Prostate gland (tissue), 2 donors: ENCODE measurements around the gene BAG3. TPM values are rescaled to one million over a fixed set of nuclear protein-coding genes. Genes with fewer than 3 reads are reported as not detected.
"Not testable (repeated sequence)": the region's sequence is repeated elsewhere in the genome, so short reads cannot be mapped to it uniquely, and the experiment has no call there.

Experiments
- DNase-seq: peaks from one replicate; pipeline ENCODE4 v3.0.0-alpha.2; 2019; ENCODE audit warnings: low spot score
- H3K27ac ChIP-seq, 2 donors: fragments of 200-600 bp; sonication (generic); 2 replicates each; pipeline ENCODE4 v1.5.1; 2017 to 2019
- H3K27me3 ChIP-seq: fragments of 200-600 bp; sonication (generic); replicated peaks from 2 replicates; pipeline ENCODE4 v1.5.1; 2019; ENCODE audit not compliant: insufficient read depth
- H3K36me3 ChIP-seq, 2 donors: fragments of 200-600 bp; sonication (generic); 1 replicate in 1 of 2; 2 replicates in 1 of 2; pipeline versions ENCODE4 v1.5.1 to v1.8.1; 2017 to 2019
- H3K4me1 ChIP-seq: fragments of 200-600 bp; sonication (generic); replicated peaks from 2 replicates; pipeline ENCODE4 v1.5.1; 2019
- H3K4me3 ChIP-seq, 2 donors: fragments of 200-600 bp; sonication (generic); 2 replicates each; pipeline ENCODE4 v1.5.1; 2017 to 2019
- H3K9me3 ChIP-seq: fragments of 200-600 bp; sonication (generic); 2 replicates; pipeline ENCODE4 v1.5.1; 2017
- POLR2A ChIP-seq: fragments of 450-650 bp; IDR thresholded peaks from one replicate; pipeline ENCODE4 v1.6.1; 2016; ENCODE audit warnings: antibody characterized with exemption, mild to moderate bottlenecking
- POLR2AphosphoS5 ChIP-seq: sonication (generic); formaldehyde crosslinking; IDR thresholded peaks from one replicate; pipeline ENCODE4 v1.6.1; 2017; ENCODE audit warnings: antibody characterized with exemption
- WGBS: methylation state at CpG from one replicate; pipeline ENCODE4 v1.1.5; 2018; 5-methylcytosine and 5-hydroxymethylcytosine counted together
- intact Hi-C: fragments of 100-400 bp; cut with DNase I; formaldehyde crosslinking; loops from one replicate; pipeline ENCODE4 v1.14.2; 2022
- total RNA-seq, 2 donors: library from RNA; depleted of rRNA; stranded (reverse); fragments of >200 nt; gene quantifications; one replicate each; pipeline ENCODE4 v1.1.0, GENCODE V29; 2016
- TF ChIP-seq, protein P1 (sequence below), 4 experiments: fragments of 200-600 bp in 2 of 4; fragments of 450-650 bp in 2 of 4; sonication (generic) in 2 of 4; IDR thresholded peaks; 1 replicate in 3 of 4; 2 replicates in 1 of 4; pipeline ENCODE4 v1.5.1; 2016 to 2019; ENCODE audit warnings: antibody characterized with exemption in 4 of 4, mild to moderate bottlenecking in 2 of 4, moderate library complexity in 2 of 4

Gene BAG3
- total RNA-seq, 2 donors from 2014 or later, result 45.4 to 56.4 TPM

DNA sequence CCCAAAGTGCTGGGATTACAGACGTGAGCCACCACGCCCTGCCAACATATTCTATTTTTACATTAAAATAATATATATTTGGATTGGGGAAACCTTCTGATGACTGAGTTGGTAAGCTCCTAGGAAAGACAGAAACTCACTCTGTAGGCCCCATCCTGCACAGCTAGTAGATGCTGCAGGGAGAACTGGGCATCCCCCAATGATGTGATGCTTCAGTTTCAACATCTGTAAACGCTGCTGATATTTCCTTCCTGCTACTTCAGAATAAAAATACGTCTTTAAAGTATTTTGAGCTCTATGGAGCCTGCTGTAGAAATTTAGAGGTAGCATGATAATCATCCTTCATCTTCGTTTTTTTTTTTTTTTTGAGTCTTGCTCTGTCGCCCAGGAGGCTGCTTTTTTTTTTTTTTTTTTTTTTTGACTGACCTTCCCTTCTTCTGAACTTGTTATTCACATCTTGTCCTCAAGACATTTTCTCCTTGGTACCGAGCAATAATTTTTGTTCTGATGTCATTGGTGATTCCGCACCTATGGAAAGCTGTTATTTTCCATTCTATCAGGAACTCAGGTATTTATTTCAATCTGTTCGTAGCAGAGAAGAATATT, 52.8 kb downstream of the BAG3 start:
- Histone ChIP-seq H3K4me1 (no peaks in the 10 kb centered on the region), H3K27ac (no peak overlapping the region), H3K9me3 (no peaks in the 10 kb centered on the region), H3K4me3 (no peak overlapping the region), H3K36me3 (no peaks in the 10 kb centered on the region), H3K27me3 (no peaks in the 10 kb centered on the region)
- intact Hi-C loops, result no loop called here
- DNase-seq, result no peak
- 90% methylated on average over 9 of the region's 9 CpGs for WGBS
- no peak for TF ChIP-seq POLR2AphosphoS5
- no peak for TF ChIP-seq POLR2A
- TF ChIP-seq, protein P1, sequence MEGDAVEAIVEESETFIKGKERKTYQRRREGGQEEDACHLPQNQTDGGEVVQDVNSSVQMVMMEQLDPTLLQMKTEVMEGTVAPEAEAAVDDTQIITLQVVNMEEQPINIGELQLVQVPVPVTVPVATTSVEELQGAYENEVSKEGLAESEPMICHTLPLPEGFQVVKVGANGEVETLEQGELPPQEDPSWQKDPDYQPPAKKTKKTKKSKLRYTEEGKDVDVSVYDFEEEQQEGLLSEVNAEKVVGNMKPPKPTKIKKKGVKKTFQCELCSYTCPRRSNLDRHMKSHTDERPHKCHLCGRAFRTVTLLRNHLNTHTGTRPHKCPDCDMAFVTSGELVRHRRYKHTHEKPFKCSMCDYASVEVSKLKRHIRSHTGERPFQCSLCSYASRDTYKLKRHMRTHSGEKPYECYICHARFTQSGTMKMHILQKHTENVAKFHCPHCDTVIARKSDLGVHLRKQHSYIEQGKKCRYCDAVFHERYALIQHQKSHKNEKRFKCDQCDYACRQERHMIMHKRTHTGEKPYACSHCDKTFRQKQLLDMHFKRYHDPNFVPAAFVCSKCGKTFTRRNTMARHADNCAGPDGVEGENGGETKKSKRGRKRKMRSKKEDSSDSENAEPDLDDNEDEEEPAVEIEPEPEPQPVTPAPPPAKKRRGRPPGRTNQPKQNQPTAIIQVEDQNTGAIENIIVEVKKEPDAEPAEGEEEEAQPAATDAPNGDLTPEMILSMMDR (IDR thresholded peaks at IDR 0.05), result no peak

DNA sequence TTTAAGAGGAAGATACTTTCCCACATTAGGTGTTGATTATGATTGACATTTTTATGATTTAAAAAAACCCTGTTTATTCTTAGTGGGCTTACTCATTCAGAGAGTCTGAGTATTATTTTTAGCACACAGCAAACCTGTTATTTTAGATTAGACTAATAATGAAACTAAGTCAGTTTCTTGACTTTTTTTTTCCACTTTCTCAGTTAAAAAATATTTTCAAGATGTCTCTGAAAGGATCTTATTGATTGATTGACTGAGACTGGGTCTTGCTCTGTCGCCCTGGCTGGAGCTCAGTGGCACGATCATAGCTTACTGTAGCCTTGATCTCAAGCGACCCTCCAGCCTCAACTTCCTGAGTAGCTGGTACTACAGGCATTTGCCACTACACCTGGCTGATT, 54.3 kb downstream of the BAG3 start:
- Histone ChIP-seq H3K9me3 (no peaks in the 10 kb centered on the region), H3K4me1 (no peaks in the 10 kb centered on the region), H3K36me3 (no peaks in the 10 kb centered on the region), H3K27ac (no peak overlapping the region), H3K4me3 (no peak overlapping the region), H3K27me3 (no peaks in the 10 kb centered on the region)
- TF ChIP-seq, protein P1 (IDR thresholded peaks at IDR 0.05), result no peak
- TF ChIP-seq POLR2AphosphoS5 (no peak), POLR2A (no peak)
- intact Hi-C loops, result no loop called here
- 90% methylated on average over 3 of the region's 3 CpGs for WGBS
- DNase-seq, result no peak

DNA sequence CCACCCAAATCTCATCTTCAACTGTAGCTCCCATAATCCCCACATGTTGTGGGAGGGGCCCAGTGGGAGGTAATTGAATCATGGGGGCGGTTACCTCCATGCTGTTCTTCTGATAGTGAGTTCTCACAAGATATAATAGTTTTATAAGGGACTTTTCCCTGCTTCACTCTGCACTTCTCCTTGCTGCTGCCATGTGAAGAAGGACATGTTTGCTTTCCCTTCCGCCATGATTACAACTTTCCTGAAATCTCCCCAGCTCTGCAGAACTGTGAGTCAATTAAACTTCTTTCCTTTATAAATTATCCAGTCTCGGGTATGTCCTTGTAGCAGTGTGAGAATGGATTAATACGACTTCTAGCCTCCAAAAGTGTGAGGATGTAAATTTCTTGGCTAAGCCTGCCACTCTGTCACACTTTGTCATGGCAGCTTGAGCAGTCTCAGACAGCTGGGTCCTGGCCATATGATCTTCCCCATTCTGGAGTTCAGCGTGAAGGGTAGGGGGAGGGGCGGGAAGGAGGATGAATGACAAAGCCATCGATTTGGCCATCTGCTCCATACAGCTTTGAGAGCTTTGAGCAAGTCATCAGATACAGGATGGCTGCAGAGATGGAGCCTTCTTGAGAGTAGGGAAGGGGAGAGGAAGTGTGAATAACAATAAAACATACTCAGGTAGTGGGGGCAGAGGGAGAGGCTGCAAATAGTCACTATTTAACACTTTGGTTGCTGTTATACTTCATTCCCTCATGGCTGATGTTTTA, 55.5 kb downstream of the BAG3 start:
- H3K4me3 ChIP-seq, result no peak overlapping the region
- no peak for DNase-seq
- intact Hi-C loops, result no loop called here
- 78% methylated on average over 7 of the region's 7 CpGs for WGBS
- no peak overlapping the region for H3K27ac ChIP-seq
- no peaks in the 10 kb centered on the region for H3K4me1 ChIP-seq
- no peaks in the 10 kb centered on the region for H3K36me3 ChIP-seq
- TF ChIP-seq, protein P1 (IDR thresholded peaks at IDR 0.05), result no peak
- TF ChIP-seq POLR2AphosphoS5 (no peak), POLR2A (no peak)
- no peaks in the 10 kb centered on the region for H3K27me3 ChIP-seq
- no peaks in the 10 kb centered on the region for H3K9me3 ChIP-seq

DNA sequence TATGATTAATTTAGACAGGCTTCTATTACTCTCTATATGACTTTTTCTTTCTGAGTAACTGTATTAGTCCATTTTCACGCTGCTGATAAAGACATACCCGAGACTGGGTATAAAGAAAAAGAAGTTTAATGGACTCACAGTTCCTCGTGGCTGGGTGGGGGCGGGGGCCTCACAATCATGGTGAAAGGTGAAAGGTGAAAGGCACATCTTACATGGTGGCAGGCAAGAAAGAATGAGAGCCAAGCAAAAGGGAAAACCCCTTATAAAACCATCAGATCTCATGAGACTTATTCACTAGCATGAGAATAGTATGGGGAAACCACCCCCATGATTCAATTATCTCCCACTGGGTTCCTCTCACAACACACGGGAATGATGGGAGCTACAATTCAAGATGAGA, 56.2 kb downstream of the BAG3 start:
- 78% methylated on average over 5 of the region's 5 CpGs for WGBS
- H3K27ac ChIP-seq, intact Hi-C loops, H3K27me3 ChIP-seq, H3K4me1 ChIP-seq, DNase-seq, H3K4me3 ChIP-seq, H3K9me3 ChIP-seq, H3K36me3 ChIP-seq: not testable (repeated sequence)

DNA sequence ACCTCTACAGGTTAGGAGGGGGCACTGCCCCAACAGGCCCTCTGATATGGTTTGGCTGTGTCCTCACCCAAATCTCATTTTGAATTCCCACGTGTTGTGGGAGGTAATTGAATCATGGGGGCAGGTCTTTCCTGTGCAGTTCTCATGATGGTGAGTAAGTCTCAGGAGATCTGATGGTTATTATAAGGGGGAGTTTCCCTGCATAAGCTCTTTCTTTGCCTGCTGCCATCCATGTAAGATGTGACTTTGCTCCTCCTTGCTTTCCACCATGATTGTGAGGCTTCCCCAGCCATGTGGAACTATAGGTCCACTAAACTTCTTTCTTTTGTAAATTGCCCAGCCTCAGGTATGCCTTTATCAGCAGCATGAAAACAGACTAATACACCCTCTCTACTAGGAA, 59.8 kb downstream of the BAG3 start:
- 94% methylated on average over 1 of the region's 1 CpG for WGBS
- H3K4me1 ChIP-seq, H3K27me3 ChIP-seq, H3K27ac ChIP-seq, H3K9me3 ChIP-seq, H3K36me3 ChIP-seq, intact Hi-C loops, DNase-seq, H3K4me3 ChIP-seq: not testable (repeated sequence)
